Naive B cell (primary cell): ENCODE data around the gene LTBP4. TPM values are rescaled to one million over a fixed set of nuclear protein-coding genes. Genes with fewer than 3 reads are reported as not detected.

ENCODE experiments used
- ATAC-seq, 2 donors: fragments of 150-1000 bp; cut with Tn5 transposase; 2 replicates each; pipeline ENCODE4 v1.10.0; 2021; ENCODE audit warnings: low read depth in 2 of 2, mild to moderate bottlenecking in 2 of 2, moderate library complexity in 2 of 2
- DNase-seq: peaks from one replicate; pipeline ENCODE4 v3.0.0; 2022
- H3K27ac Mint-ChIP-seq, 6 donors: one replicate each; pipeline ENCODE4 v1.8.0; 2020 to 2022; ENCODE audit warnings: mild to moderate bottlenecking in 6 of 6, mixed read lengths in 6 of 6, moderate library complexity in 5 of 6, inconsistent platforms in 2 of 6
- H3K27me3 Mint-ChIP-seq, 3 donors: one replicate each; pipeline ENCODE4 v1.8.0; 2021 to 2022; ENCODE audit warnings: mixed read lengths in 3 of 3, mild to moderate bottlenecking in 1 of 3
- H3K36me3 Mint-ChIP-seq, 2 donors: one replicate each; pipeline ENCODE4 v1.8.0; 2020 to 2022; ENCODE audit warnings: mixed read lengths in 2 of 2, inconsistent platforms in 1 of 2, mild to moderate bottlenecking in 1 of 2
- H3K4me1 Mint-ChIP-seq, 3 donors: one replicate each; pipeline ENCODE4 v1.8.0; 2020 to 2022; ENCODE audit warnings: mixed read lengths in 3 of 3, inconsistent platforms in 1 of 3, mild to moderate bottlenecking in 1 of 3, moderate library complexity in 1 of 3
- H3K4me3 Mint-ChIP-seq, 8 donors: one replicate each; pipeline ENCODE4 v1.8.0; 2020 to 2022; ENCODE audit warnings: mild to moderate bottlenecking in 8 of 8, mixed read lengths in 8 of 8, moderate library complexity in 8 of 8, inconsistent platforms in 2 of 8
- H3K9me3 Mint-ChIP-seq, 7 donors: one replicate each; pipeline ENCODE4 v1.8.0; 2020 to 2022; ENCODE audit warnings: mixed read lengths in 7 of 7, mild to moderate bottlenecking in 5 of 7, inconsistent platforms in 2 of 7, moderate library complexity in 1 of 7
- polyA plus RNA-seq, 6 donors: library from polyadenylated mRNA; unstranded; fragments of 300-500 nt; fragmentation: Illumina TruSeq; gene quantifications; one replicate each; pipeline ENCODE4 v1.2.3, GENCODE V29; 2021; ENCODE audit warnings: low read depth in 6 of 6

The LTBP4 gene
- polyA plus RNA-seq, 6 donors from 2014 or later = 9.6 to 18.1 (median 14.5) TPM

DNA sequence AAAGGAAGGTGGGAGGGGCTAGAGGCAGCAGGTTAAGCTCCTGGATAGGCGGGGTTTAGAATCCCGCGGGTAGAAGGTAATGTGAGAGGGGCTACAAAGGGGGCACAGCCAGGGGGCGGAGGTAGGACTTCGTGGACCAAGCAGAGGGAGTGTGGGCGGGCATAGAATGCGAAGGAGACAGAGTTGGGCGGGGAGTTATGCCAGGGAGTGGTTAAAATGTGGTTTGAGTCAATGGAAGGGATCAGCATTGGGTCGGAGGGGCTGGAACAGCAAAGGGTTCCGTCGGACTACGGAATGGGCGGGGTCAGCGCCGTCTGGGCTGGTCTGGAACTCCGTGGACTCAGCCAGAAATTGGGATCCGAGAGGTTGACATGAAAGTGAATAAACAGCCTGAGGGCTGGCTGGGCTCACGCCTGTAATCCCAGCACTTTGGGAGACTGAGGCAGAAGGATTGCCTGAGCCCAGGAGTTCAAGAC, 3.0 kb downstream of the LTBP4 start:
- ATAC-seq = no peak
- H3K4me1 Mint-ChIP-seq = peaks cover 63 to 78% (median 74%) of the 10 kb centered on the region in 3 donors

DNA sequence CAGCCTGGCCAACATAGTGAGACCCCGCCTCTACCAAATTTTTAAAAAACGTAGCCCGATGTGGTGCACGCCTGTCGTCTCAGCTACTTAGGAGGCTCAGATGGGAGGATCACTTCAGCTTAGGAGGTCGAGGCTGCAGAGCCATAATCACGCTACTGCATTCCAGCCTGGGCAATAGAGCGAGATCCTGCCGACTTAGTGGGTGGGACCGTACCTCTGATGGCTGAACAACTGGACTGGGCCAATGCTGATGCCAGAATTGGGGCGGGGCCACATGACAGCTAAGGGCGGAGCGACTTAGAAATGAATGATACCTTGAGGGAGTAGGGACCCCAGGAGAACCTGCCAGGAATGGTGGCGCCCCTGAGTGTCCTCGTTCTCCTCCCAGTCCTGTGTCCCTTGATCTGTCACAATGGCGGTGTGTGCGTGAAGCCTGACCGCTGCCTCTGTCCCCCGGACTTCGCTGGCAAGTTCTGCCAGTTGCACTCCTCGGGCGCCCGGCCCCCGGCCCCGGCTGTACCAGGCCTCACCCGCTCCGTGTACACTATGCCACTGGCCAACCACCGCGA, 3.6 kb downstream of the LTBP4 start:
- Mint-ChIP-seq H3K27ac (peak overlapping the region in 5 of 6 donors; percentile 52 to 95 (median 89)), H3K4me1 (peaks cover 61 to 78% (median 74%) of the 10 kb centered on the region in 3 donors), H3K36me3 (no peaks in the 10 kb centered on the region), H3K4me3 (peak overlapping the region; percentile 79 to 94 (median 90)), H3K27me3 (peaks cover 8 to 34% (median 21%) of the 10 kb centered on the region in 3 donors), H3K9me3 (peaks cover 0 to 5% (median 0%) of the 10 kb centered on the region in 7 donors)
- no peak for DNase-seq
- ATAC-seq = no peak

More for the DNA sequence above, 3.0 kb downstream of the LTBP4 start:
- no peak for DNase-seq
- Mint-ChIP-seq H3K4me3 (peak overlapping the region; percentile 79 to 94 (median 89)), H3K27me3 (peaks cover 12 to 39% (median 26%) of the 10 kb centered on the region in 3 donors), H3K27ac (peak overlapping the region in 3 of 6 donors; percentile 78 to 96 (median 89)), H3K36me3 (no peaks in the 10 kb centered on the region), H3K9me3 (peaks cover 0 to 5% (median 0%) of the 10 kb centered on the region in 7 donors)

- H3K27ac Mint-ChIP-seq = peak overlapping the region; percentile 80 to 95 (median 89)
- H3K36me3 Mint-ChIP-seq = no peaks in the 10 kb centered on the region
- ATAC-seq (peak; percentile 39 to 50), DNase-seq (peak; percentile 79)
- peaks cover 6 to 30% (median 16%) of the 10 kb centered on the region in 3 donors for H3K27me3 Mint-ChIP-seq
- H3K4me1 Mint-ChIP-seq = peaks cover 64 to 81% (median 79%) of the 10 kb centered on the region in 3 donors
- H3K9me3 Mint-ChIP-seq = peaks cover 0 to 5% (median 0%) of the 10 kb centered on the region in 7 donors
- peak overlapping the region; percentile 79 to 94 (median 89) for H3K4me3 Mint-ChIP-seq
Observed at GRCh38 chr19:40605216-40605971, 4.2 kb downstream of the LTBP4 start.

- H3K9me3 Mint-ChIP-seq = peaks cover 0 to 5% (median 0%) of the 10 kb centered on the region in 7 donors
- peaks cover 57 to 83% (median 72%) of the 10 kb centered on the region in 3 donors for H3K4me1 Mint-ChIP-seq
Observed at GRCh38 chr19:40607311-40608239, 6.4 kb downstream of the LTBP4 start.

DNA sequence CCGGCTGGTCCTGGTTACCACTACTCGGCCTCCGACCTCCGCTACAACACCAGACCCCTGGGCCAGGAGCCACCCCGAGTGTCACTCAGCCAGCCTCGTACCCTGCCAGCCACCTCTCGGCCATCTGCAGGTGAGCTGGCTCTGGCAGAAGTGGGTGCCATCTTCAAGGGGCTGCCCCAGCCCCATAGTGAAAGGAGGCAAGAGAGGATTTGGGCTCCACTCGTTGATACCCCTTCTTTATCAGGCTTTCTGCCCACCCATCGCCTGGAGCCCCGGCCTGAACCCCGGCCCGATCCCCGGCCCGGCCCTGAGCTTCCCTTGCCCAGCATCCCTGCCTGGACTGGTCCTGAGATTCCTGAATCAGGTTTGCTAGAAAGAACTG, 7.1 kb downstream of the LTBP4 start:
- ATAC-seq (no peak), DNase-seq (no peak)
- Mint-ChIP-seq H3K27me3 (peaks cover 0 to 12% (median 0%) of the 10 kb centered on the region in 3 donors), H3K9me3 (peaks cover 0 to 5% (median 0%) of the 10 kb centered on the region in 7 donors), H3K27ac (peak overlapping the region in 1 of 6 donors; percentile 87), H3K36me3 (no peaks in the 10 kb centered on the region), H3K4me3 (peak overlapping the region; percentile 31 to 94 (median 80)), H3K4me1 (peaks cover 54 to 81% (median 66%) of the 10 kb centered on the region in 3 donors)

More at GRCh38 chr19:40607311-40608239, 6.4 kb downstream of the LTBP4 start:
- peaks cover 0 to 14% (median 0%) of the 10 kb centered on the region in 3 donors for H3K27me3 Mint-ChIP-seq
- ATAC-seq (no peak), DNase-seq (no peak)
- H3K27ac Mint-ChIP-seq = peak overlapping the region in 3 of 6 donors; percentile 20 to 87 (median 85)
- H3K36me3 Mint-ChIP-seq = no peaks in the 10 kb centered on the region
- H3K4me3 Mint-ChIP-seq = peak overlapping the region in 7 of 8 donors; percentile 31 to 94 (median 53)

DNA sequence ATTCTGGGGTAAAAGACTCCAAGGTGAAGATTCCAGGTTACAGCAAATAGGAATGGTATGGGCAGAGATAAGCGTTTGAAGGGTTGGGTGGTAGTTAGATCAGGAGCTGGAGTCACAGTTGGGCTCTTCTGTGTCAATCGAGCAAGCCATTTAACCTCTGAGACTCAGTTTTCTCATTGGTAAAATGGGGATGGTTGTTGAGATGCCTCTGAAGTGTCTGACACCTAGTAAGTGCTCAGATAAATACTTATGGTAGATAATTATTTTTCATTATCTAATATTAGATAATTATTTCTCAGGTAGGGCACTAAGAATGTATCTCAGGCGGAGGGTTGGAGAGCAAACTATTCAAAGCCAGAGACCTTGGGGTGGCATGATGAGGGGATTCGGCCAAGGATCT, 7.8 kb downstream of the LTBP4 start:
- H3K27me3 Mint-ChIP-seq = peaks cover 0 to 12% (median 0%) of the 10 kb centered on the region in 3 donors
- peaks cover 0 to 3% (median 0%) of the 10 kb centered on the region in 7 donors for H3K9me3 Mint-ChIP-seq
- peaks cover 52 to 80% (median 66%) of the 10 kb centered on the region in 3 donors for H3K4me1 Mint-ChIP-seq
- DNase-seq (no peak), ATAC-seq (no peak)
- peak overlapping the region; percentile 79 to 93 (median 88) for H3K4me3 Mint-ChIP-seq
- no peaks in the 10 kb centered on the region for H3K36me3 Mint-ChIP-seq
- H3K27ac Mint-ChIP-seq = peak overlapping the region in 4 of 6 donors; percentile 32 to 100 (median 93)

GRCh38 chr19:40609561-40610395, 8.6 kb downstream of the LTBP4 start:
- peaks cover 0 to 12% (median 0%) of the 10 kb centered on the region in 3 donors for H3K27me3 Mint-ChIP-seq
- DNase-seq = peak; percentile 80

GRCh38 chr19:40610396-40611064, 9.4 kb downstream of the LTBP4 start:
- H3K4me1 Mint-ChIP-seq = peaks cover 55 to 80% (median 63%) of the 10 kb centered on the region in 3 donors
- H3K9me3 Mint-ChIP-seq = no peaks in the 10 kb centered on the region
- DNase-seq (peak; percentile 69), ATAC-seq (peak; percentile 48)
- peak overlapping the region; percentile 89 to 100 (median 96) for H3K27ac Mint-ChIP-seq
- H3K27me3 Mint-ChIP-seq = peaks cover 0 to 12% (median 0%) of the 10 kb centered on the region in 3 donors
- peak overlapping the region; percentile 79 to 93 (median 88) for H3K4me3 Mint-ChIP-seq
- no peaks in the 10 kb centered on the region for H3K36me3 Mint-ChIP-seq

More at GRCh38 chr19:40609561-40610395, 8.6 kb downstream of the LTBP4 start:
- Mint-ChIP-seq H3K9me3 (no peaks in the 10 kb centered on the region), H3K36me3 (no peaks in the 10 kb centered on the region), H3K4me3 (peak overlapping the region; percentile 79 to 93 (median 88)), H3K4me1 (peaks cover 56 to 79% (median 66%) of the 10 kb centered on the region in 3 donors), H3K27ac (peak overlapping the region; percentile 89 to 100 (median 96))
- ATAC-seq = peak; percentile 33 to 50

DNA sequence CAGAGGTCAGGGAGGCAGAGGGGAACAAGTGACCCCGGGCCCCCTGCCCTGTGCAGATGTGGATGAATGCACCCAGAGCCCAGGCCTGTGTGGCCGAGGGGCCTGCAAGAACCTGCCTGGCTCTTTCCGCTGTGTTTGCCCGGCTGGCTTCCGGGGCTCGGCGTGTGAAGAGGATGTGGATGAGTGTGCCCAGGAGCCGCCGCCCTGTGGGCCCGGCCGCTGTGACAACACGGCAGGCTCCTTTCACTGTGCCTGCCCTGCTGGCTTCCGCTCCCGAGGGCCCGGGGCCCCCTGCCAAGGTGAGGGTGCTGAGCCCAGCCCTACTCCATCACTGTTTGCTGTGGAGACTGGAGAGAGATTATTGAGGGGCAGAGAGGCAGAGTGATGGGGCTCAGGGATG, 9.9 kb downstream of the LTBP4 start:
- Mint-ChIP-seq H3K36me3 (no peaks in the 10 kb centered on the region), H3K27ac (peak overlapping the region in 4 of 6 donors; percentile 89 to 100 (median 97)), H3K4me3 (peak overlapping the region in 3 of 8 donors; percentile 89 to 93 (median 89)), H3K4me1 (peaks cover 54 to 76% (median 62%) of the 10 kb centered on the region in 3 donors), H3K27me3 (peaks cover 0 to 12% (median 0%) of the 10 kb centered on the region in 3 donors), H3K9me3 (no peaks in the 10 kb centered on the region)
- ATAC-seq = no peak
- DNase-seq = no peak

DNA sequence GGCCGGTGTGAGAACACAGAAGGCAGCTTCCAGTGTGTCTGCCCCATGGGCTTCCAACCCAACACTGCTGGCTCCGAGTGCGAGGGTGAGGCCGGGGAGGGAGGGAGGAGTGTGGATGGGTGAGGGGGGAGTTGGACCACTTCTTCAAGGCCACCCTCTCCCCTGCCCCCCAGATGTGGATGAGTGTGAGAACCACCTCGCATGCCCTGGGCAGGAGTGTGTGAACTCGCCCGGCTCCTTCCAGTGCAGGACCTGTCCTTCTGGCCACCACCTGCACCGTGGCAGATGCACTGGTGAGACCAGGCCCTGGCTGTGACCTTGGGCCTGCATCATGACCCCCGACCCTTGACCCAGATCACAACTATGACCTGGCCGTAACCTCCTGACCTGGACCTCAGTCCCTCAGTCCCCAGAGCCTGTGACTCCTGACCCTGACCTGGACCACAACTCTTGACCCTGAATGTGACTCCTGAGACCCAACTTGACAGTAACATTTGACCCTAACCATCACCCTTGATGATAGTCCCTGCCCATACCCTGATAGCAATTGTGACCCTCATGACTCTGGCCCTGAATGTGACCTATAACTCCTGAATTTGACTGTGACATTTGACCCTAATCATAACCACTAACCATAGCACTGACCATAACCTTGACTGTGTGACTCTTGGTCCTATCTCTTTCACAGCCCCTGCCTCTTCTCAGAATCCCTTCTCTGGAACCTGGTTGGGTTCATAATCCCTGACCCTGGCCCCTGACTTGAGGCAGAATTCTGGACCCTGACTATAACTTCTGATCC, 10.9 kb downstream of the LTBP4 start:
- peaks cover 0 to 8% (median 0%) of the 10 kb centered on the region in 3 donors for H3K27me3 Mint-ChIP-seq
- no peak for DNase-seq
- H3K4me3 Mint-ChIP-seq = peak overlapping the region in 6 of 8 donors; percentile 62 to 98 (median 91)
- H3K36me3 Mint-ChIP-seq = no peaks in the 10 kb centered on the region
- ATAC-seq = no peak
- H3K27ac Mint-ChIP-seq = peak overlapping the region in 4 of 6 donors; percentile 76 to 89 (median 87)
- H3K9me3 Mint-ChIP-seq = no peaks in the 10 kb centered on the region
- H3K4me1 Mint-ChIP-seq = peaks cover 52 to 68% (median 61%) of the 10 kb centered on the region in 3 donors
